Loucy (cell line): Measurements from ENCODE around the gene ODAM.

Source experiments
- H2AFZ ChIP-seq: fragments of 200-600 bp; sonication (generic); 2 replicates; pipeline ENCODE4 v1.6.0; 2016; ENCODE audit warnings: antibody characterized with exemption, mild to moderate bottlenecking, low read length, moderate library complexity
- H3F3A ChIP-seq: fragments of 200-600 bp; 2 replicates; pipeline ENCODE4 v1.6.0; 2016; ENCODE audit warnings: antibody characterized with exemption, low read depth, mild to moderate bottlenecking
- H3K27me3 ChIP-seq: fragments of 200-600 bp; sonication (generic); 2 replicates; pipeline ENCODE4 v1.6.1; 2014; ENCODE audit warnings: low read length, mild to moderate bottlenecking; ENCODE audit not compliant: insufficient read depth, poor library complexity, severe bottlenecking
- H3K36me3 ChIP-seq: fragments of 200-600 bp; sonication (generic); 2 replicates; pipeline ENCODE4 v1.6.1; 2016; ENCODE audit warnings: low read length; ENCODE audit not compliant: insufficient read depth
- H3K4me1 ChIP-seq: fragments of 200-600 bp; sonication (generic); 2 replicates; pipeline ENCODE4 v1.5.1; 2014; ENCODE audit warnings: low read length, mild to moderate bottlenecking; ENCODE audit not compliant: insufficient read depth, poor library complexity, severe bottlenecking
- H3K4me2 ChIP-seq: fragments of 200-600 bp; sonication (generic); 2 replicates; pipeline ENCODE4 v1.6.0; 2014; ENCODE audit warnings: antibody characterized with exemption, low read length, low read depth, mild to moderate bottlenecking; ENCODE audit not compliant: poor library complexity, severe bottlenecking
- H3K4me3 ChIP-seq: fragments of 200-600 bp; sonication (generic); 2 replicates; pipeline ENCODE4 v1.5.1; 2014; ENCODE audit warnings: low read length, mild to moderate bottlenecking, mixed read lengths; ENCODE audit not compliant: poor library complexity, severe bottlenecking
- H3K79me2 ChIP-seq: fragments of 200-600 bp; sonication (generic); 2 replicates; pipeline ENCODE4 v1.6.1; 2014; ENCODE audit warnings: low read length; ENCODE audit not compliant: insufficient read depth
- H3K9ac ChIP-seq: fragments of 200-600 bp; sonication (generic); 2 replicates; pipeline ENCODE4 v1.6.0; 2014; ENCODE audit warnings: mild to moderate bottlenecking, low read depth, low read length, moderate library complexity; ENCODE audit not compliant: poor library complexity, severe bottlenecking
- H3K9me2 ChIP-seq: fragments of 200-600 bp; sonication (generic); replicated peaks from 2 replicates; pipeline ENCODE4 v1.6.1; 2016; ENCODE audit warnings: low read depth, low read length, mixed read lengths
- H3K9me3 ChIP-seq: fragments of 200-600 bp; sonication (generic); 2 replicates; pipeline ENCODE4 v1.6.1; 2014; ENCODE audit warnings: mild to moderate bottlenecking, antibody characterized with exemption, low read length, low read depth; ENCODE audit not compliant: insufficient read depth
- H4K20me1 ChIP-seq: fragments of 200-600 bp; sonication (generic); 2 replicates; pipeline ENCODE4 v1.6.0; 2014; ENCODE audit warnings: antibody characterized with exemption, low read length, mild to moderate bottlenecking; ENCODE audit not compliant: insufficient read depth, poor library complexity, severe bottlenecking
- CTCF ChIP-seq: fragments of 200-600 bp; sonication (generic); conservative IDR thresholded peaks from 2 replicates; pipeline ENCODE4 v1.5.1; 2014; ENCODE audit warnings: mild to moderate bottlenecking, antibody characterized with exemption, low read length
- EZH2phosphoT487 ChIP-seq: fragments of 200-600 bp; IDR thresholded peaks from 2 replicates; pipeline ENCODE4 v1.6.1; 2018; ENCODE audit warnings: antibody characterized with exemption, mild to moderate bottlenecking, moderate library complexity, borderline replicate concordance

ODAM gene

GRCh38 chr4:70187216-70187615 lies 8.3 kb upstream of the ODAM start:
- Histone ChIP-seq H3F3A (no peaks in the 10 kb centered on the region), H2AFZ (no peak overlapping the region), H3K9me3 (no peaks in the 10 kb centered on the region), H3K27me3 (no peaks in the 10 kb centered on the region), H3K4me1 (no peaks in the 10 kb centered on the region), H3K4me2 (no peak overlapping the region), H3K36me3 (no peaks in the 10 kb centered on the region), H4K20me1 (no peaks in the 10 kb centered on the region), H3K9me2 (no peaks in the 10 kb centered on the region), H3K9ac (no peak overlapping the region), H3K4me3 (no peak overlapping the region), H3K79me2 (no peaks in the 10 kb centered on the region)
- no peak for TF ChIP-seq CTCF
- no peak for TF ChIP-seq EZH2phosphoT487

DNA sequence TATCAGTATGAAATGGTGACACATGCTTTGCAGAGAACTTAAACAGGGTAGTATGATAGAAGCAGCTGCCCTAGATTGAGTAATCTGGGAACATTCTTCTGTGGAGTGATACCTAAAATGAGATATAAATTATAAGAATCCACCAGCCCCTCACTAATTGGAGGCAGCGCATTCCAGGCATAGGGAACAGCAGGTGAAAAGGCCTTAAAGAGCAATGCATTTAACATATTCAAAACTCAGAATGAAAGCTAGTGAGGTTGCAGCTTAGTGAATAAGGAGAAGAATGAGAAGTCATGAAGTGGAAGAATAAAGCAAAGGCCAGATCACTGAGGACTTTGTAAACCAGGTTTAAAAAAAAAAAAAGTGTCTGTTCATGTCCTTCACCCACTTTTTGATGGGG lies 4.9 kb upstream of the ODAM start:
- Histone ChIP-seq H3K4me1 (no peaks in the 10 kb centered on the region), H3K9ac (no peak overlapping the region), H4K20me1 (no peaks in the 10 kb centered on the region), H2AFZ (no peak overlapping the region), H3K9me2 (no peaks in the 10 kb centered on the region), H3K79me2 (no peaks in the 10 kb centered on the region), H3K4me3 (no peak overlapping the region), H3F3A (no peaks in the 10 kb centered on the region), H3K4me2 (no peak overlapping the region), H3K27me3 (no peaks in the 10 kb centered on the region), H3K36me3 (no peaks in the 10 kb centered on the region), H3K9me3 (no peaks in the 10 kb centered on the region)
- TF ChIP-seq EZH2phosphoT487 (no peak), CTCF (no peak)

DNA sequence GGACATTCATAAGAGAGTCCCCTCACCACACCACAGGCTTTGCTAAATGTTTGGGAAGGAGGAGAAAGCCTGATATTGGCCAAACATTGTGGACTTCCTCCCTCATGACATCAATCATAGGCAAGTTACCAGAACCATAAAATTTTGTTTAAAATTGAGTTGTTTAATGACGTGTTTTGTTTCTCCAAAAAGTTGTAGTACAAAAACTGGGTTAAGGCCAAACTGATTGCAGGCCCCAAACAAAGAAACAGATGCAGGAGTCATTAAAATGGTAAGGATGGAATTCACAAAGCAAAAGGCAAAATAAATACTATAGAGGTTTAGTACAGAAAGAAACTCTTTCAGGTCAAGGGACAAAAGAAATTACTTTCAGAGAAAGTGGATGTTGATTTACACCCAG lies 3.9 kb upstream of the ODAM start:
- no peaks in the 10 kb centered on the region for H3K27me3 ChIP-seq
- H3K4me1 ChIP-seq, result no peaks in the 10 kb centered on the region
- TF ChIP-seq CTCF (no peak), EZH2phosphoT487 (no peak)
- no peak overlapping the region for H3K4me3 ChIP-seq
- H2AFZ ChIP-seq, result no peak overlapping the region
- no peaks in the 10 kb centered on the region for H4K20me1 ChIP-seq
- no peak overlapping the region for H3K4me2 ChIP-seq
- H3F3A ChIP-seq, result no peaks in the 10 kb centered on the region
- no peaks in the 10 kb centered on the region for H3K9me3 ChIP-seq
- H3K36me3 ChIP-seq, result no peaks in the 10 kb centered on the region
- no peaks in the 10 kb centered on the region for H3K79me2 ChIP-seq
- no peaks in the 10 kb centered on the region for H3K9me2 ChIP-seq
- no peak overlapping the region for H3K9ac ChIP-seq
